NCI-H187 treated with DMSO at 0.1 percent for 48 hours (cell line): ENCODE measurements around the gene SLC6A17.
A peak's percentile ranks its signal among the peaks of the same experiment; 100 is the strongest.

ENCODE experiments used
- DNase-seq: peaks from one replicate; lab custom pipeline; 2025; lab: John Stamatoyannopoulos, UW

Gene SLC6A17

GRCh38 chr1:110150330-110151174 is at the start of gene SLC6A17:
TSS of gene SLC6A17 (plus strand) at chr1:110150494. CDS start at chr1:110166930, 16,436 bp downstream.
- DNase-seq = no peak

GRCh38 chr1:110102081-110102480 is 48.2 kb upstream of the SLC6A17 start:
- DNase-seq = no peak

DNA sequence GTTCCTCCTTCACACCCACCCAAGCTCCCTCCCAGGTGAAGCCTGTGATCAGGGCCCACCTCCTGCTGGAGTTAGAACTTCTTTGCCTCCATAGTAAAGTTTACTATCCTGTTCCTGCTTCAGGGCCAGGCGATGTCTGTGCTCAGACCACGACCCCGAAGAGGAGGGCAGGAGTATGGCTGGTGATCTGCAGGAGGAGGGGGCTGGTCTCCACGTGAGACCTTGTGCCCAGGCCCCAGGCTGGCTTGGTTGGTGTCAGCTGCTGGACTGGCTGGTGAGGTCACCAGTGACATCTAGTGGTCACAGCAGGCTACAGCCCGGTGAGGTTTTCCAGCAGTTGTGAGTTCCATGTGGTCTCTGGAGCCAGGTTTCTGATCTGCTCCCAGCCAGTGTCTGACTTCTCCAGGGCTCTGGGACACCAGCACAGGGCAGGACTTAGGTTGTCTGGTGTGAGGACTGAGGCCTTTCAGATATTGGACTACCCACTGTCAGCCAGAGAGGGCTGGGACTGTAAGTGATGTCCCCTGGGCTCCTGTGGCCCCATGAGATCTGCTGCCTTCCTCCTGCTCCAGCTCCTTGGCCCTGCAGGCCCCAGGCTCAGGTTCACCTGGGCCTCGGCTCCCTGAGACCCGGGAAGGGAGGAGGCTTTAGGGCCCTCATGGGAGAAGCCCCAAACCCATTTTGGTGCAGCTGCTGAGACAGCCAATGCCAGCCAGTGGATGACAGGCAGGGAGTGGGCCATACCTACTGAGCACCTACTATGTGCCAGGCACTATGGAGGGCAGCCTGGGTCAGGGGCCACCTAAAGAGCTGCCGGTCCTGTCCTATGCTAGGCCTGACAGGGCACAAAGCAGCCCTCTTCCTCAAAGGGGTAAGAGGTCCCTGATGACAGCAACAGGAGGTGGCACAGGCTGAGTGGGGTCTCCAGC is 44.0 kb upstream of the SLC6A17 start:
- peak; percentile 12 for DNase-seq

- no peak for DNase-seq
Measured at GRCh38 chr1:110107867-110108469, 42.3 kb upstream of the SLC6A17 start.

GRCh38 chr1:110111081-110111480 is 39.2 kb upstream of the SLC6A17 start:
- DNase-seq = no peak

GRCh38 chr1:110112143-110112542 is 38.2 kb upstream of the SLC6A17 start, which contains the start of gene UBL4B:
TSS of gene UBL4B (plus strand) at chr1:110112443. CDS start at chr1:110112535, 92 bp downstream.
- no peak for DNase-seq

DNA sequence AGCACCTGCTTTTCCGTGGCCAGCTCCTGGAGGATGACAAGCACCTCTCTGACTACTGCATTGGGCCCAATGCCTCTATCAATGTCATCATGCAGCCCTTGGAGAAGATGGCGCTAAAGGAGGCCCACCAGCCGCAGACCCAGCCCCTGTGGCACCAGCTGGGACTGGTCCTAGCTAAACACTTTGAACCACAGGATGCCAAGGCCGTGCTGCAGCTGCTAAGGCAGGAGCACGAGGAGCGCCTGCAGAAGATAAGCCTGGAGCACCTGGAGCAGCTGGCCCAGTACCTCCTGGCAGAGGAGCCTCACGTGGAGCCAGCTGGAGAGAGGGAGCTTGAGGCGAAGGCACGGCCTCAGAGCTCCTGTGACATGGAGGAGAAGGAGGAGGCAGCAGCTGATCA is 37.6 kb upstream of the SLC6A17 start:
- no peak for DNase-seq

GRCh38 chr1:110113551-110113950 is 36.7 kb upstream of the SLC6A17 start:
- no peak for DNase-seq

GRCh38 chr1:110114173-110114572 is 36.1 kb upstream of the SLC6A17 start:
- no peak for DNase-seq

GRCh38 chr1:110114784-110115183 is 35.5 kb upstream of the SLC6A17 start:
- peak; percentile 13 for DNase-seq

DNA sequence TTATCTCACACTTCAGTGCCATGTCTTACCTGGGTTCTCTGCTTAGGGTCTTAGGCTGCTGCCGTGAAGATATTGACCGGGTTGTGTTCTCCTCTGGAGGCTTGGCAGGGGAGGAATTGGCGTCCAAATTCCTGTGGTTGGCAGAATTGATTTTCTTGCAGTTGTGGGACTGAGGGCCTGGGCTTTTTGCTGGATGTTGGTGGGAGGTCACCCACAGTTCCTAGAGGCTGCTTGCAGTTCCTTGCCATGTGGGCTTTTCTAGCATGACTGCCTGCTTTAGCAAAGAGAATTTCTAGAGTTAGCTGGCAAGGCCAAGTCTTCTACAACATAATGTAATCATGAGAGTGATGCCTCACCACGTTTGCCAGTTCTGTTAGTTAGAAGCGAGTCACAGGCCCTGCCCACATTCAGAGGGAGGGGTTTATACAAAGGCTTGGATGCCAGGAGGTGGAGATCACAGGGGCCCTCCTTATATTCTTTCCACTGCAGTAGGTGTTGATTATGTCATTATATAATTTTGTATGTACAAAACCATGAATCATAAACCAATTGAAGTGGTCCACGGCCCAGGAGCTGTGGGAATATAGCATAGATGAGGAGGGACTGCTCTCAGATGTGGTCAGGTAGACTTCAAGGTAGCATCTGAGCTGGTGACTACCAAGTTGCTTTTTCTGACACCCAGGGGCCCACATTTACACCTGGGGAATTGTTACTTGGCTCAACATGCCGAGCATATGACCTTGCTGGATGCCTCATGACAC is 31.5 kb upstream of the SLC6A17 start:
- DNase-seq = no peak

- no peak for DNase-seq
Measured at GRCh38 chr1:110119843-110120242, 30.5 kb upstream of the SLC6A17 start.

GRCh38 chr1:110120960-110121561 is 29.2 kb upstream of the SLC6A17 start:
- DNase-seq = no peak

GRCh38 chr1:110123224-110123623 is 27.1 kb upstream of the SLC6A17 start:
- DNase-seq = no peak

DNA sequence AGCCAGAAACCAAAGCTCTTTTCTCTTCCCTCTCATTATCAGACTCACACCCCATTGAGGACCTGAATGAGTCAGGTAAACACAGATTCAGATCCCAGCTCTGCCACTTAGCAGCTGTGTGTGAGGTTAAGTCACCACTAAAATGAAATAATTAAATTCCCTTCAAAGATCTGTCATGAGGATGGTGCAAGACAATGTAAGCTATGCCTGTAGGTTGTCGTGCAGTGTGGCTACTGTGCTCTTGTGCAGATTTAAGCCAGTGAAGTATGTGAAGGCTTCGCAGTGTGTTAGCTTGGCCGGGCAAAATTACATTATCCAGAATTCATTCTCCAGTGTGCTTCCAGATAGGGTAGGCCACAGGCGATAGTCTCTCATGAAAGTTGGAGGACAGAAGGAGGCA is 24.5 kb upstream of the SLC6A17 start:
- DNase-seq = no peak

- no peak for DNase-seq
Measured at GRCh38 chr1:110130113-110130591, 20.1 kb upstream of the SLC6A17 start.

DNA sequence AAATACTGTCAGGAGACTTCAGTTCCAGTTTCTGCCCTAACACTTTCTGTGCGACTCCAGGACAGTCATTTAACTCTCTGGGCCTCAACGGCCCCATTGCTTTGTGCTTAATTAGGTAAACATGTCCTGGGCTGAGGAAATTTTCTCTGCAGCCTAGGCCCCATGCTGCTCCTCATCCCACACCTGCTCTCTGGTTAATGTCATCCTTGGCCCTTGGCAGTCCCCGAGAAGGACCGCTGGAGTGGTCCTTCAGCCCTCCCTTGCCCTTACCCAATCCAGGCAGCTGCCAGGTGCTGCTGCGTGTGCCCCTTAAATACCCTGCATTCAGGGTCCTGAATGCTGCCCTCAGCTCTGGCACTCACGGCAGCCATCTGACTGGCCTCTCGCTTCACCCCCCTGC is 19.3 kb upstream of the SLC6A17 start:
- DNase-seq = peak; percentile 26

GRCh38 chr1:110132682-110133081 is 17.6 kb upstream of the SLC6A17 start:
- no peak for DNase-seq

- no peak for DNase-seq
Measured at GRCh38 chr1:110133436-110133835, 16.9 kb upstream of the SLC6A17 start.

- no peak for DNase-seq
Measured at GRCh38 chr1:110134050-110134595, 16.2 kb upstream of the SLC6A17 start.

DNA sequence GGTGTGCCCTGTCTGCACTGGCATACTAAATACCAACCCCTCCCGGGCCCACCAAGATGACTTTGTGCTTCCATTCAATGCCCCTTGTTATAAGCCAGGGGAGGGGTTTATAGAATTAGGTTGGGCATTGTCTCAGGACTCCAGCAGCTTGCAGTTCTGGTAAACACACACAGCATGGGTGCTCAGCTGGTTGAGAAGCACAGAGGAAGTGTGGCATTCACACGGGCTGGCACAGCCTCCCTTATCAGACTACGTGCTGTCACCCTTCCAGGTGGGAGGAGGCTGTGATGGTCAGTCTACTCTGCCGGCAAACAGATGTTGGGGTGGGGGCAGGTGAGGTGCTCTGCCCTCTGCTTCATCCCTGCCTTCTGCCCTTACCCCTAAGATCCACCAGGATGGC is 15.0 kb upstream of the SLC6A17 start:
- no peak for DNase-seq
